Skeletal muscle tissue (tissue), 4 donors: ENCODE data around the gene PIM1. TPM values are rescaled to one million over a fixed set of nuclear protein-coding genes. Genes with fewer than 3 reads are reported as not detected.
"Not testable (repeated sequence)": the region's sequence is repeated elsewhere in the genome, so short reads cannot be mapped to it uniquely, and the experiment has no call there.

Experiments
- H3K27ac ChIP-seq: one replicate; pipeline ENCODE4 v1.7.0; 2013; ENCODE audit warnings: mild to moderate bottlenecking, low read depth, low read length, inconsistent platforms
- H3K27me3 ChIP-seq, 3 donors: one replicate each; pipeline ENCODE4 v1.7.0; 2013; ENCODE audit warnings: low read length in 3 of 3; ENCODE audit not compliant: control insufficient read depth in 3 of 3, insufficient read depth in 3 of 3
- H3K36me3 ChIP-seq, 3 donors: one replicate each; pipeline ENCODE4 v1.7.0; 2013; ENCODE audit warnings: low read length in 3 of 3; ENCODE audit not compliant: control insufficient read depth in 3 of 3, insufficient read depth in 3 of 3
- H3K4me1 ChIP-seq, 3 donors: one replicate each; pipeline ENCODE4 v1.7.0; 2013; ENCODE audit warnings: low read length in 3 of 3, mild to moderate bottlenecking in 3 of 3; ENCODE audit not compliant: control insufficient read depth in 3 of 3, insufficient read depth in 3 of 3
- H3K4me3 ChIP-seq, 3 donors: one replicate each; pipeline ENCODE4 v1.7.0; 2013; ENCODE audit warnings: low read length in 3 of 3
- H3K9ac ChIP-seq, 3 donors: one replicate each; pipeline ENCODE4 v1.7.0; 2013; ENCODE audit warnings: low read length in 3 of 3, mild to moderate bottlenecking in 3 of 3, moderate library complexity in 2 of 3, low read depth in 1 of 3
- H3K9me3 ChIP-seq, 3 donors: one replicate each; pipeline ENCODE4 v1.7.0; 2013; ENCODE audit warnings: low read length in 3 of 3; ENCODE audit not compliant: control insufficient read depth in 3 of 3
- total RNA-seq: library from RNA; depleted of rRNA; stranded (reverse); fragments of >200 nt; gene quantifications from one replicate; pipeline ENCODE4 v1.2.3, GENCODE V29; 2014
- donor health status: Osteomylitis.

Gene PIM1
- total RNA-seq, 1 donor from 2014 or later: 20.4 TPM

GRCh38 chr6:37187321-37188022 lies 17.5 kb downstream of the PIM1 start:
- Histone ChIP-seq H3K9me3 (no peaks in the 10 kb centered on the region), H3K9ac (no peak overlapping the region), H3K4me1 (no peaks in the 10 kb centered on the region), H3K27ac (no peak overlapping the region), H3K4me3 (no peak overlapping the region), H3K36me3 (no peaks in the 10 kb centered on the region), H3K27me3 (no peaks in the 10 kb centered on the region)

- no peak overlapping the region for H3K9ac ChIP-seq
- H3K4me1 ChIP-seq: no peaks in the 10 kb centered on the region
- no peak overlapping the region for H3K27ac ChIP-seq
- H3K27me3 ChIP-seq: no peaks in the 10 kb centered on the region
- H3K9me3 ChIP-seq: no peaks in the 10 kb centered on the region
- no peak overlapping the region for H3K4me3 ChIP-seq
- H3K36me3 ChIP-seq: no peaks in the 10 kb centered on the region
Observed at GRCh38 chr6:37188962-37189510, 19.1 kb downstream of the PIM1 start.

GRCh38 chr6:37190159-37190535 lies 20.2 kb downstream of the PIM1 start:
- Histone ChIP-seq H3K27ac (no peak overlapping the region), H3K4me3 (no peak overlapping the region), H3K4me1 (no peaks in the 10 kb centered on the region), H3K36me3 (no peaks in the 10 kb centered on the region), H3K27me3 (no peaks in the 10 kb centered on the region), H3K9ac (no peak overlapping the region), H3K9me3 (no peaks in the 10 kb centered on the region)

- no peaks in the 10 kb centered on the region for H3K9me3 ChIP-seq
- H3K27me3 ChIP-seq: no peaks in the 10 kb centered on the region
- no peak overlapping the region for H3K27ac ChIP-seq
- H3K9ac ChIP-seq: no peak overlapping the region
- H3K4me3 ChIP-seq: no peak overlapping the region
- no peaks in the 10 kb centered on the region for H3K4me1 ChIP-seq
- no peaks in the 10 kb centered on the region for H3K36me3 ChIP-seq
Observed at GRCh38 chr6:37192666-37193065, 22.7 kb downstream of the PIM1 start.

- H3K9ac ChIP-seq, H3K4me1 ChIP-seq, H3K36me3 ChIP-seq, H3K4me3 ChIP-seq, H3K27me3 ChIP-seq, H3K27ac ChIP-seq, H3K9me3 ChIP-seq: not testable (repeated sequence)
Observed at GRCh38 chr6:37194886-37195285, 24.9 kb downstream of the PIM1 start.

- H3K36me3 ChIP-seq, H3K27ac ChIP-seq, H3K4me3 ChIP-seq, H3K27me3 ChIP-seq, H3K4me1 ChIP-seq, H3K9ac ChIP-seq, H3K9me3 ChIP-seq: not testable (repeated sequence)
Observed at GRCh38 chr6:37196451-37196850, 26.5 kb downstream of the PIM1 start.

GRCh38 chr6:37200085-37200484 lies 30.1 kb downstream of the PIM1 start:
- H3K36me3 ChIP-seq: no peaks in the 10 kb centered on the region
- no peaks in the 10 kb centered on the region for H3K27me3 ChIP-seq
- no peak overlapping the region for H3K9ac ChIP-seq
- H3K27ac ChIP-seq: no peak overlapping the region
- peaks cover 0 to 3% (median 2%) of the 10 kb centered on the region in 3 donors for H3K4me1 ChIP-seq
- H3K4me3 ChIP-seq: no peak overlapping the region
- H3K9me3 ChIP-seq: no peaks in the 10 kb centered on the region

- Histone ChIP-seq H3K27ac (no peak overlapping the region), H3K9me3 (no peaks in the 10 kb centered on the region), H3K27me3 (no peaks in the 10 kb centered on the region), H3K4me3 (no peak overlapping the region), H3K9ac (no peak overlapping the region), H3K4me1 (peaks cover 0 to 3% (median 2%) of the 10 kb centered on the region in 3 donors), H3K36me3 (no peaks in the 10 kb centered on the region)
Observed at GRCh38 chr6:37201726-37202125, 31.8 kb downstream of the PIM1 start.

GRCh38 chr6:37202788-37203491 lies 33.0 kb downstream of the PIM1 start:
- Histone ChIP-seq H3K9me3 (no peaks in the 10 kb centered on the region), H3K4me3 (no peak overlapping the region), H3K27ac (no peak overlapping the region), H3K9ac (no peak overlapping the region), H3K27me3 (no peaks in the 10 kb centered on the region), H3K36me3 (no peaks in the 10 kb centered on the region), H3K4me1 (peaks cover 0 to 3% (median 2%) of the 10 kb centered on the region in 3 donors)

GRCh38 chr6:37204014-37204751 lies 34.2 kb downstream of the PIM1 start:
- no peak overlapping the region for H3K4me3 ChIP-seq
- peaks cover 0 to 3% (median 2%) of the 10 kb centered on the region in 3 donors for H3K4me1 ChIP-seq
- no peaks in the 10 kb centered on the region for H3K36me3 ChIP-seq
- H3K27ac ChIP-seq: no peak overlapping the region
- H3K9me3 ChIP-seq: no peaks in the 10 kb centered on the region
- H3K27me3 ChIP-seq: no peaks in the 10 kb centered on the region
- no peak overlapping the region for H3K9ac ChIP-seq
